ENCODE results near the gene LRRC56.

- no peak for TF ChIP-seq CTCF (IDR thresholded peaks at IDR 0.05)
- TF ChIP-seq TP53 (CRISPR knock-in tag; IDR thresholded peaks at IDR 0.05) = no peak
- TF ChIP-seq CEBPB (IDR thresholded peaks at IDR 0.05) = no peak
- no peak for TF ChIP-seq HOXA7 (CRISPR knock-in tag; IDR thresholded peaks at IDR 0.05)
- TF ChIP-seq CHD2 (IDR thresholded peaks at IDR 0.05; ENCODE audit: low read length, partially characterized antibody) = no peak
- TF ChIP-seq ELK1 (IDR thresholded peaks at IDR 0.05; ENCODE audit: low read depth, low read length) = no peak
- TF ChIP-seq HDAC2 (IDR thresholded peaks at IDR 0.05) = no peak
- no peak for TF ChIP-seq EP300 (IDR thresholded peaks at IDR 0.05)
- TF ChIP-seq PBX3 (IDR thresholded peaks at IDR 0.05) = peak; percentile 27; the same call in 1 of the 2 replicates
- TF ChIP-seq NPAS2 (CRISPR knock-in tag; IDR thresholded peaks at IDR 0.05; ENCODE audit: borderline replicate concordance) = no peak
- no peak for TF ChIP-seq ESRRA (IDR thresholded peaks at IDR 0.05; ENCODE audit: borderline replicate concordance, low read length)
- TF ChIP-seq POLR2A (IDR thresholded peaks at IDR 0.05; ENCODE audit: low read length) = no peak
- TF ChIP-seq HMGXB4 (CRISPR knock-in tag; IDR thresholded peaks at IDR 0.05; ENCODE audit: borderline replicate concordance) = no peak
- TF ChIP-seq RFX5 (IDR thresholded peaks at IDR 0.05) = no peak
Measured at GRCh38 chr11:565921-566509, 28.7 kb downstream of the LRRC56 start.
